GM10847 (cell line): ENCODE results near the gene PCYT1B.

Experiments
- POLR2A ChIP-seq: IDR thresholded peaks from 2 replicates; pipeline ENCODE4 v1.6.1; 2011; ENCODE audit not compliant: insufficient read length; ENCODE audit errors: extremely low read depth

Gene PCYT1B

DNA sequence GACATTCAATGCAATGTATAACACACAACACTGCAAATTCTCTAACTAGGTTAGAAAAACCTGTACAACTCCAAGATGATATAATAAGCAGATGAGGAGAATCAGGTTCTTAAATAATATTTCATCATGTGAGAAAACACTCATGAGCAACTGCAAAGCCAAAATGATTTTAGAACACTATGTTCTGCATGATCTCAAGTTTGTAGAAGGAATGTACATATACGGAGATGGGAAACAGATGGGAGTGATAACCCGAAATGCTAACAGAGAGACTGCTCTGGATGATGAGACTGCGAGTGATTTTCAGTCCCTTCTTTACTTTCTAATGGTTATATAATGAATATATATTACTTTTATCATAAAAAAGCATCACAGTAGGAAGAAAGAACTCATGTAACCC lies 80.9 kb downstream of the PCYT1B start:
- TF ChIP-seq POLR2A = no peak

DNA sequence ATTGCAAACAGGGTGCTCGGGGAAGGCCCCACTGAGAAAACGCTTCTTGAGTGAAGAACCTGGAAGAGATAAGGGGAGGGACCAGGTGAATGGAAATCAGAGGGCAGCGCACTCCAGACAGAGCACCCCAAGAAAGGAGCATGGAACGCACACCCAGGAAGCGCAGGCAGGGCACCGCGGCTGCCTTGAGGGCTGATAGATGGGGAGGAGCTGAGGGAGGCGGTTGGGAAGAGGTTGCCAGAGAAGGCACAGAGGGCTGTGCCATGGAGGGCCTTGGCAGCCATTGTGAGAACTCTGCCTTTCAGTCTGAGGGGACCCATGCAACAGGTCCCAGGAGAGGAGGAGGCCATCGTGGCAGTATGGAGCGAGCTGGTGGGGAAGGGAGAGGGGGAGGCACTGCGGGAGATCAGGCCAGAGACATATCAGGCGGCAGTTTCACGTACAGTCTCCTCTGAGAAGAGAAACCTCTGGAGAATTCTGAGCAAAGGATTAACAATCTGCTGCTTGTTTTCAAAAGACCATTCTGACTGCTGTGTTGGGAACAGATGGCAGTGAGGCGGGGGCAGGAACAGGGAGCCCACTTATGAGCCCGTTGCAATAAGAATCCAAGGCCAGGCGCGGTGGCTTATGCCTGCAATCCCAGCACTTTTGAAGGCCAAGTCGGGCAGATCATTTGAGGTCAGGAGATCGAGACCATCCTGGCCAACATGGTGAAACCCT lies 83.7 kb downstream of the PCYT1B start:
- TF ChIP-seq POLR2A = no peak

DNA sequence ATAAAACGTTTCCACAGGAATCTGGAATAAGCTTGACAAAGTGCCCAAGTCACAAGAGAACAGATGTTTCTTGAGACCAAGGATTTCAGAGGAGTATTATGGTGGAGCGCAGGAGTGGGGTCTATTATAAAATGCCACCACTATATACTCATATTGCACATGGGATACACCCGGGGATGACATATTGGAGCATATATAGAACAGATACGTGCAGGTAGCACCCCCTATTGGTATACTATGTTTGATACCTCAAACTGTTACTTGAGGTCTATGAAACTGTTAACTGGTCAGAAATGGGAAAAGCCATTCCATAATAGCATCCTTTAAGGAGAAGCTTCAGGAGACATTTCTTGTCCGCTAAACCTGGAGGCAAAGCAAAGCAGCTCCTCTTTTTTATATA lies 86.0 kb downstream of the PCYT1B start:
- no peak for TF ChIP-seq POLR2A

DNA sequence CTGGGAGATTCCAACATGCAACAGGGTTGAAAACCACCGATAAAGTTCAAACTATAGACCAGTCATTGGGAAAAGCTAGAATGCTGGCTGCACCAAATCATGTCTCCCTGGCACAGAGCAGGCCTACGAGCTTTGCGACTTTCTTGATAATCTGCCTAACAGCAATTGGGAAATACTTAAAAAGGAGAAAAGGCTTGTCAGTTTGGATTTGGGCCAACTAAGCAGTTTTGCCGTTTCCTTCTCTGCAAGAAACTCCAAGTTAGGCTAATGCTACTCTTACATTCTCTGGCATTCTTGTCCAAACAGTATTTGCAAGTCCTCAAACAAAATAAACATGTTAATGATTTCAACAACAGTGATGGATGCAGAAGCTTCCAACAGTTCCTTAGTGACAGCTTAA lies 94.1 kb downstream of the PCYT1B start:
- no peak for TF ChIP-seq POLR2A

DNA sequence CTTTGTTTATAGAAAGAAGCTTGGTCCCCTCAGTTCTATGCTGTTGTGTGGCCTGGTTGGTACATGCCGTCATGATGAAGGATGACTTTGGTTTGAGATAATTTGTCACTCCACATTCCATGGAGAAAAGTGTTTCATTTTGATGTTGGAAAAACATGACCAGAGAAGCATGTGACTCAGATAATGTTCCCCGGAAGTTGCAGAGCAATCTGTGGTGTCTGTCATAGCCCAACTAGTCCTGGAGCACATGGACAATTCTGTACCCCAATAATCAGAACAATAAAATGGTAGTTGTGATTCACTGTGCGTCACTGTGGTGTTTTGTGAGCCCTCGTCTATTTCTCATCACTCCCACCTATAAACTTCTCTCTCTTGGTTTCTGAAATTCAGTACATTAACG lies 97.0 kb downstream of the PCYT1B start:
- no peak for TF ChIP-seq POLR2A

DNA sequence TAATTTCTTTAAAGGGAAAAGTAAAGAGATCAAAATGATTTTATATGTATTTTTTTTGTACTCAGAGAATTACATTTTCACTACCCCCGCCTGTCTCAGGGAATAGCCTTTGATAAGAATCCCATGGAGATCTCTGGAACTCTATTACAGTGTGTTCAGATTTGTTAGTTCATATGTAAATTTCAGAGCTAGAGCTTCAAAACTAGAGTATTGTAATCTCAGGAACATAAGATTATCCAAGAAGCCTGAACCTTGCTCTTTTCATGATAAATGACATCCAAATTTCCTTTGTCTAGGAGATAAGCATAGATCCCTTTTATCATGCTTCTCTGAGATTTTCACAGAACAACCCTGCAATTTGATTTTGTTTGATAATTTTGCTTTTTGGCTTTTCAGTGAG lies 99.2 kb downstream of the PCYT1B start:
- no peak for TF ChIP-seq POLR2A

DNA sequence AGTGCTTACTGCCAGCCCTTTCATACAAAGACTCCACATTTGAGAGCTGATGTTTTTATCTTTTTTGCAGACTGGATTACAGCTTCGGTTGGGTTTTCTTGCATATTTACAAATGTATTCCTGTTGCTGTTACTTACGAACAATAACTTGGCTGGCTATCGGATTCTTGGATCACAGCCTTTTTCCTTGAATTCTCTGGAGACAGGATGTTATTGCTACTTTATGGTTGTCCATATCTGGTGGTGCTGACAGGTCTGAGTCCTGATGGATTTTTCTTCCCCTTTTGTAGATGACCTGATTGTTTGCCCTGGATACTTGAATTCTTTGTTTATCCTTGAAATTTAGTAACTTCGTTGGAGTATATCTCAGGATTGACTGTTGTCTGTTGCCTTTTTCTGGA lies 104.4 kb downstream of the PCYT1B start:
- no peak for TF ChIP-seq POLR2A

DNA sequence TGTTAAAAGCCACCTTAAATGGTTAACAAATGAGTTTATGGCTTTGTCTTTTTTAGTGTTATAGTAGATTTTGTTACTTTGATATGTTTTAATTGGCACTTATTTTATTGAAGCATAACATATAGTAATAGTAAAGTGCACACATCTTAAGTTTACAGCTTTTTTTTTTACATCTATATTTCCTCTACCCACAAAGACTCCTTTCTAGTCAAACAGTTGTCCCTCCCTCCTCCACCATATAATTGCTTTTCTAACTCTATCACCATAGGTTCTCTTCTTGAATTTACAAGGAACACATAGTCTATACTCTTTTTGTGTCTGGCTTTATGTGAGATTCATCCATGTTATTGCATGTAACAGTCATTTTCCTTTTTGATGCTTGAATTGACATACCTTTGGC lies 110.6 kb downstream of the PCYT1B start:
- no peak for TF ChIP-seq POLR2A

DNA sequence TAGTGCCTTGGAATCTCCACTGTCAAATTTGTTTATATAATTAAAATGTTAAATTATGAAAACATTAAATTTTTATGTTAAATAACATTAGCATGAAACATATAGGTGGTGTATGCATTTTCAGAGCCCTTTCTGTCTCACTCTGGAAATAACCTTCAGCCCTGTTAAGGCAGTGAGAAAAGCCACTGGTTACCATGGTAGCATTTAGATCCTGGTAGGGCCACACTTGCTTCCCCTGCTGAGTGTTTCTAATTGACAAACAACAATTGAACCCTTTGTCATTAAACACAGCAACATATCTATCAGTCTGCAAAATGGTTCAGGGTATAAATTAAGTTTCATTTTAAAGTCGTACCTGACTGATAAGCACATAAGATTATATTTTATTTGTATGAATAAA lies 118.5 kb downstream of the PCYT1B start:
- no peak for TF ChIP-seq POLR2A

DNA sequence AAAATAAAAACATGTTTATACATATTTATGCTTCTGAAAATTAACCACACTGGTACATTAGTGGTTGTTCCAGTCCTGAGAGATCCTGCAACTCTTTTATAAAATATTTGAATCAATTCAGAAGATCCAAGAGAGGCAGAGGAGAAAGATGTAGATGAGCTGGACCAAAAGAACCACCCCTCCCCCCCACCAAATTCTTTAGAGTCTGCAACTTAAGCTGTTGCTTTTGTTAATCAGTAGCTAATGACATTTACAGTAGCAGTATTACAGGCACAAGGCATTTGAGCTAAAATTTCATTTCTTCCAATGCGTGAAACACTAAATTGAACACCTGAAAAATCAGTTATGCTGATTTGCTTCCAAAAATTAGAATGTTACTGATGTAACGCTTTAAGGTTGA lies 120.5 kb downstream of the PCYT1B start:
- TF ChIP-seq POLR2A = no peak

DNA sequence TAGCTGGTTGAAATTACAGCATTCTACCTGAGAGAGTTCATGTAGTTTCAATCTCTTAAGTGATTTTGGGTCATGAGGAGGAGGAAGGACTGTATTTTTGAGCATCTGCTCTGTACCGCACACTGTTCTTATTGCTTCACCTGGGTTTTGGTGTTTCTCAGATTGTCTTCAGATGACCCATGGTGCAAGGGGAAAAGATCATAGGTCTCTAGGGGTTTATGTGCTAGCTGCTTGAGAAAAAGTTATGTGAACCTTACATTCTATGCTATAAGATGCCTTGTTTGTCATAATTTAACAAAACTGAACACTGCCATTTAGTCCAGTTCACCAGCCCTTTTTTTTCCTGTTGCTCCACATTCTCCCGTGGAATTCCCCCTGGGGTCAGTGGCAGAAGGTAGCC lies 121.7 kb downstream of the PCYT1B start:
- TF ChIP-seq POLR2A = no peak

DNA sequence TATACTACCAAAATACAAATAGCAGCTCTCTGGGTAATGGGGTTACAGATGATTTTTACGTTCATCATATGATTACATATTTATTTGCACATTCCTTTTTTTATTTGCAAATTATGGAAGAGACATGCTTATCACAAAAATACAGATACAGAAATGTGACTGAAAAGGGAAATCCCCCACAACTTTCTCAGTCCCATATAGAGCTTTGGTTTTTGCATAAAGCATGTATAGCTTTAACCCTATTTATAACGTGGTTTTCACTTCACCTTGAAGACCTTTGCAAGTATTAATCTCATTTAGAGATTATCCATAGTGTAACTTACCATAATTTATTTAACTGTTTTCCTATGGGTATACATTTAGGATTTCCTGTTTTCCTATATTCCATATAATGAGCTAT lies 126.7 kb downstream of the PCYT1B start:
- TF ChIP-seq POLR2A = no peak

DNA sequence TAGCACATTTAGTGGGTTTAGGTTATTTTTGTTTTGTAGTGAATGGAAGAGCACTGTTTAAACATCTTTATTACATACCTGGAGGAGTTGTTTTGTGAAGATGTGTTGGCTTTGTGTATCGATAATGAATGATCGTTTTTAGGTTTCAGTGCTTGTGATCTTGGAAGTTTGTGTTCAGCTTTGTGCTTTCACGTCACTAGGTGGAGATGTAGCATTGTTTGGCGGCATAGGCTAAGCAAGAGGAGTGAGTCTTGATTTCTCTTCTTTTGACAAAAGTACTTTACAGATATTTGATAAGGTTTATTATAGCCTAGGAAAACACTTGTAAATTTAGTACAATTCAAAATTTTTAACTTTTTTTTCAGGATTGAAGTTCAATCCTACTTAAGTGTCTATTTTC lies 131.7 kb downstream of the PCYT1B start:
- no peak for TF ChIP-seq POLR2A

DNA sequence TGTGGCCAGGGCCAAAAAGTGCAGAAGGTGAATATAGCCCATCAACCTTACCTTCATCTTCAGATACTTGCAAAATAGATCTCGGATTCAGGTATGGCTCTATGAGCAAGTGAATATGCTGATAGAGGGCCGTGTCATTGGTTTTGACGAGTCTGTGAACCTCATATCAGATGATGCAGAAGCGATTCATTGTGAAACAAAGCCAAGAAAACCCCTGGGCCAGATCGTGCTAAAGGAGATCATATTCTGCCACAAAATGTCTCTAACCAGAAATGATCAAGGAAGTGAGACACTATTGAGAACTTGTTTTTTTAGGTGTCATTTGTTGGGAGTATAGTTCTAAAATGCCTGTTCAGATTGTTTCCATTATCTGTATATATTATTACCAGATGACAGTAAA lies 133.7 kb downstream of the PCYT1B start:
- TF ChIP-seq POLR2A = no peak

DNA sequence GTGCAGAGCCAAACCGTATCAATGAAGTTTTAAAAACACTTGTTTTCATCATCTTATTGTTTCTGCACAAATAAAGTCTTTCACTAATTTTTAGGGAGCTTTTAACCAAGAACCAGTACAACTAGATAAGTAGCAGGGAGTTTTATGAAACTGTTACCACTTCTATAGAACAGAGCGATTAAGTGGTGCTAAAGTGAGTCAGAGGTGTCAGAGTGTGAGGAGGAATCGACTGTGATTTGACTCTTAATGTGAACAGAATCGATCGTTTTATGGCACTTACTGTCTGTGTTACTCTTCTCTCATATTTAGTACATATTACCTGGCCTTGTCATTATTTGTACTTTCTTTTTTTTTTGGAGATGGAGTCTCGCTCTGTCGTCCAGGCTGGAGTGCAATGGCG lies 138.8 kb downstream of the PCYT1B start:
- no peak for TF ChIP-seq POLR2A
